NCI-H526 treated with DMSO at 0.1 percent for 48 hours (cell line): ENCODE measurements around the gene PALLD.

Experiments used
- DNase-seq: peaks from one replicate; lab custom pipeline; 2025; lab: John Stamatoyannopoulos, UW

Gene PALLD

DNA sequence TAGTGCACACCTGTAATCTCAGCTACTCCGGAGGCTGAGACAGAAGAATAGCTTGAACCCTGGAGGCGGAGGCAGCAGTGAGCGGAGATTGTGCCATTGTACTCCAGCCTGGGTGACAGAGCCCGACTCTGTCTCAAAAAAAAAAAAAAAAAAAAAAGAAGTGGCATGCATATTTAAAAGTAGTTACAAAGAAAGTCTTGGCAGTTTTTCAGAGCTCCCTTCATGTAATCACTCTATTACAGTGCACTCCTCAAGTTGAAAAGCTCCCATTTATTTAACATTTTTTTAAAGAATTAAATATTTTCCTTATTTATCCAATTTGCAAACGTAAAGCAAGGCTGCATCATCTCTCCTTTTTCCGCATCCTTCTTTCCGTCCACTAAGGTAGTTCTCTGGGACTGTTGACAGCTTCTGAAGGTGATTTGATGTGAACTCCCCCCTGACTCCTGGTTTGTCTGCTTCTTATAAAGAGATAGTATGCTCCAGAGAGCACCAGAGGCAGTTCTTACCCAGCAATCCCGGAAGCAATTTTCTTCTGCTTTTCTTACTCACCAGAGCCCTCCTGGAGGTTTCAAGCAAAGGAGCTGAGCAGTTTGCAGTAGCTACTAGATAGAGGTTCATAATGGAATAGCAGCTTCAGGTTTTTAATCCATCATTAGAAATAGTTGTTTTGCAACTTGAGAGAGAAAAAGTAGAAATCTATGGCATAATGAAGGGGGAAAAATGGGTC lies 151.0 kb downstream of the PALLD start:
- no peak for DNase-seq

DNA sequence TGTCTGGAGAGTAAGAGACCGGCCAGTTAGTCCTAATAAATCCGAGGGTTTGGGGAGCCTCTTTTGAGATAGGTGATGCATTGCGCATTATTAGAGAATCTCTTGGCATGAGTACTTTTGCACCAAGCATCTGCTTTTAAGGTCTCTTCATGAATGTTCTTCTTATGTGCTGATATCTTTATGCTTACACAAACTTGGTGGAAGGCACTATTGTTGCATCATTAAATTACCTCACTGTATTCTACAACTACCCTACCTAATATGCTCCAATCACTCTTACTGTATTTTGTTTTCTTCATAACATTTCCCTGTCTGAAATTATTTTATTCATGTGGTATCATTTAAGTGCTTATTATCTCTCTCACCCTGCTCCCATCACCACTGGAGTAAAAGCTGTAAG lies 151.6 kb downstream of the PALLD start:
- DNase-seq: no peak

DNA sequence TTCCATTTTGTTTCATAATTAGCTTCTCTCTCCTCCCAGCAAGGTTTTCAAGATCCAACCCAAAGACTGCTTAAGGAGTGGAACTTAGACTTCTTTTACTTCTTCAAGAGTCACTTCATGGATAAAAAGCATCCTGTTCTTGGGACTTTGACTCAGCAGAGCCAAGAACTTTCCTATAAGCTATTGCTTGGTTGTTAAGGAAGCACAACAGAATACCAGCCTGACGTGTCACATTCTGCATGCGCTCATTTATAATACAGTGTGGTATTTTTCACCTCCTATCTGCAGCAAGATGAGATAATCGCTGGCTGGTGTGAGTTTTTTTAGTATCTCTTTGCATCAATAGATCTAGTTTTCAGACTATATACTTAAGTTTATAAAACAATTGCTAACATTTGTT lies 152.1 kb downstream of the PALLD start:
- DNase-seq: no peak

DNA sequence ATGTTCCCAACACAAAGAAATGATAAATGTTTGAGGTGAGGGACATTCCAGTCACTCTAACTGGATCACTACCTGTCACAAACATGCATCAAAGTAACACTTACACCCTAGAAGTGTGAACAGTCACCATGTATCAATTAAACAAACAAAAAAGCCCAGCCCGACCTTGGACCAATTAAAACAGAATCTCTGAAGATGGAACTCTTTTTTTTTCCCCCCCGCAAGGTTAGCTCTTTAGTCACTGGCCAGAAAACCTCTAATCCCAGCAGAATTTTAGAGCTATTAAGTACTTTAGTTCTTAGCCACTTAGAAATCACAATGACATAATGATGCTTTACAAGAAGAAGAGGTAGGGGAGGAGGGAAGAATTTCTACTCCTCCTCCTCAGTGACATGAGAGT lies 154.5 kb downstream of the PALLD start:
- no peak for DNase-seq

DNA sequence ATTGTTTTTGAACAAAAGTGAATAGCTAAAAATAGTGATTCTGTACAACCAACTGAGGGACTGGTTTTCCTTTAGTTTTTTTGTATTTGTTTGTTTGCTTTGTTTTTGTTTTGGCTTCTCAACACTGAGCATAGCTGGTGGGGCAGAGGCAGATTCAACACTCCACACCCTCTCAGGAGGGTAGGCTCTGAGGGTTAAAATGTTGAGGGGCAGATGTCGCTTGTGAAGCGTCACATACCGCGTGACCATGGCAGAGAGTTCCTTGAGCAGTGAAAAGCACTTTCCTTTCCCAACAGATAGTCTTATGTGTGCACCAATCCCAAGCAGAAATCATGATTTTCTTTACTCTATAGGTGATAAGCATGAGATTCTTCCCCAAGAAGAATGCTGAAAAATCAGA lies 155.0 kb downstream of the PALLD start:
- DNase-seq: no peak

DNA sequence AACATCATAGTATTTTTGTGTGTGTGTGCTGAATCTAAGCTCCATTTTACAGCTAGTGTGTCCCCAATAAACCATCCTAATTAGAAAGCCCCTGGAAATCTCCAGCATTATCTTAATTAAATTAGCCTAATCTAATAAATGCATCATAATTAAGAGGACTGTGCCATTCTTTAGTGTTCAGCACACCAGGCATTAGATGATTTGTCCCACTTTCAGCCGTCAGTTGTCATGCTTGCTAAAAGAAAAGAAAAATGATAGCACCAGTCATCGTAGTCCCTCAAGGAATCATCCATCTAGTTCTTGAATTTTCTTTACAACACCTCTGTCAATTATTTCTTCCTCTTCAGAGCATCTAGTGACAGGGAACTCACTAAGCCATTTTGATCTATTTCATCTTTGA lies 155.9 kb downstream of the PALLD start:
- no peak for DNase-seq

DNA sequence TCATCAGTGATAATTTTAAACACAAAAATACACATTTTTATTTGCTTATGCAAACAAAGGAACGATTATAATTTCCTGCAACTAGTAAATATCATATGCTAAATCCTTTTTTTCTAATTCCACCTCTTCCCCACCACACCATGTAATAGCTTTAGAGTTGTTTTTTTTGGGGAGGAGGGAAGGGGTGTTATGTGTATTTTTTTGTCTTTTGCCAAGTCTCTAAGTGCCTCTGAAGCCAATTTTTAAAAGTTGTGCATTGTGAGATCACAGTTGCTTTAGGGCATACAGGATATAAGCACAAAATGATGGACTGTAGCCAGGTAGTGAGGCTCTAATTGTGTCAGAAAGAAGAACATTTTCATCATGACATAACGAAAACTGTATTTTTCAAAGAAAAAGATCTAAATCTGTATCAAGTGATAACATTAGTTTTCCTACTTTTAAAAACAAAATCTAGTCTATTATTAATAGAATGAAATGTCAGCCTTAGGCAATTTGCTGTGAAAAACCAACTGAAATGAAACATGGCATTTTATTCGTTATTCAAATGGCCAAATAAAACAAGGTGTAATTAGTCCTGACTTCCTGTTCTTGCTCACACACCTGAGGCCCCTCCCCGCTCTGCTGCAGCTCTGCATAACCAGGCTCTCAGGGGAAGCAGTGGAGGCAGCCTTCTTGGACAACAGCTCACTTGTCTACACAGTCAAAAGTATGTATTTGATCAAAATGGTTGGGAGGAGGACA lies 157.4 kb downstream of the PALLD start:
- peak; percentile 83 for DNase-seq

DNA sequence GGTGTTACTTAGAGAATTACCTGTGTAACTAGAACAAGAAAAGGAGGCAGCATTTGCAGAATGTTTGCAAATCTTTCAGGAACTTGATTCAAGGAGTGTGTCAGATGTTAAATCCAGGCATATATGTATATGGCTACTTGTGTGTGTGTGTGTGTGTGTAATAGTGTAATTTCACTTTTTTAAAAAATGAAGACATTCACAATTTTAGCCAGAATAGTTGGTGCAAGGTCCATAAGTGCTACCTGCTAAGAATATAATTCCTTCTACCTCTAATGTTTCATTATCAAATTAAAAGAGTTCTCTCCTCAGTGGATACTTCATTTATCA lies 158.0 kb downstream of the PALLD start:
- DNase-seq: no peak

DNA sequence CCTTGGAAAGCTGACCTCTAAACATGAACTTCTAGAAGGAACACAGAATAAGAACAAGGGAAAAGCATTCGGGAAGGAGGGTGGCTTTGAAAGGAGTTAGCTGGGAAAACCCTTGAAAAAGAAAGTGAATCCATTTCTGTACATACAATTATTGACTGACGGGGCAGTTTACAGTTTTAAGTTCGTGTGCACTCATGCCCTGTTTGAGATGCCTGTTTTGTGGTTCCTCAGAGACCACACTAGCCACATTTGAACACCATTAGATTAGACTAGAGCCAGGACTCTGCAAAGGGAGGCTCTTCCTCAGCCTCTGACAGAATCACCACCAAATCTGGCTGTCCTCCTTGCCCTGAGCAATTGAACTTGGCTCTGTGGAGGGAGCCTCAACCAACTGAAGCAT lies 158.3 kb downstream of the PALLD start:
- DNase-seq: no peak

DNA sequence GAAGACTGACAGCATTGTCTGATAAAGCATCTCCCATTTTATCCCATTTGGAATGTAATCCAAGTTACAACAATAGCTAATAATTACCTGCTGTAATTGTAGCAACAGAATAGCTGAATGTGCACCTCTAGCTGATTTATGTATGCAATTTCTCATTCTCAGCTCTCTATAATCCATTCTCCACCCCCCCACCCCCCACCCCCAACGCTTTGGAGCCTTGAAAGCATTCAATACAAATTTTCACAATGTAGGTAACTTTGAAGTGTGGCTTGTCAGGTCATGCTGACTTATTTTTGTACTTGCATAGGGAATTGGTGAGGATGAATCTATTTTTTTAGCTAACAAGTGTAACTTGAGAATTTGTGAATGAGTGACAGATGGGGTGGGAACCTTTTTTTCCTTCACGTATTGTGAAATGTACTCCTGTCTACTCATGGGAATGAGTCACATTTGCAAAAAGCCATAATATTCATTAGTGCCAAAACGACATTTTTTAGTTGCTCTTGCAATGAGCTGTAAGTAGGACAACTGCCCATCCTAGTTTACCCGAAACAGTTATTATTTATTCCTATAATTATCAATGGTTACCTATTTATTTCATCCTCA lies 159.3 kb downstream of the PALLD start:
- DNase-seq: no peak

DNA sequence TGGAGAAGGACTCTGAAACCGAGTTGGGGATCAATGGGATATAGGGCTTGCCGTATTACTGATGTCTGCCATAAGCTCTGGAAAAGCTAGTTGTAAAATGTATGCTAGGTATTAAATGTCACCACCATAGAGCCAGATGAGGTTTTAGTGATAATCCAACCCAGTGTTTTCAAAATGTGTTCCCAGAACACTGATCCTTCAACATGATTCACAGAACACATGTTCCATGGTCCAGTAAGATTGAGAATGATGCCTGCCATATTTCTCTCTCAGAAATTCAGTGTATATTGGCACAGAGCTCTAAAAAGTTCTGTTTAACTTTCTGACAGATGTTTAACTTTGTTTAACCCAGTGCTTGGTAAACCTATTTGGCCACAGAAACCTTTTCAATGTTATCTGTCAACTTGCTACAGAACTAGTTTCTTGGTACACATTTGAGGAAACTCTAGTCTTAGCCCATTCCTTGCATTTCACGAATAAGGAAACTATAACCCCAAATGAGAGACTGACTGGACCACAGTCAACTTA lies 160.2 kb downstream of the PALLD start:
- no peak for DNase-seq

DNA sequence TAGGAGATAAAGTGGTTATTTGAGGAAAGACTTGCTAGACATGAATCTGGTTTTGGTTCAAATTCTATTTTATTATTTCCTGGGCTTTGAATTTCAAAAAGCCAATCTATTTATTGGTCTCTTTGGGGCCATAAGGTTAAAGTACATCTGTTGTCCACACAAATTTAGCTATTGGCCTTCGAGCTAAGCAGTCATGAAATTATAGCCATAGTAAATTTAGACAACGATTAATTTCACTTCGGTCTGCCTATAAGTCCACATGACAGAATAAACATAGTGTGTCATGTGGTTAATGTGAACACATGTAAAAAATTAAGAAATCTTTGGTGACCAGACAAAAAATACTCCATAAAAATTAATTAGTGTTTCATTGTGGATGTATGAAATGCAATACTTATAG lies 161.9 kb downstream of the PALLD start:
- DNase-seq: no peak

DNA sequence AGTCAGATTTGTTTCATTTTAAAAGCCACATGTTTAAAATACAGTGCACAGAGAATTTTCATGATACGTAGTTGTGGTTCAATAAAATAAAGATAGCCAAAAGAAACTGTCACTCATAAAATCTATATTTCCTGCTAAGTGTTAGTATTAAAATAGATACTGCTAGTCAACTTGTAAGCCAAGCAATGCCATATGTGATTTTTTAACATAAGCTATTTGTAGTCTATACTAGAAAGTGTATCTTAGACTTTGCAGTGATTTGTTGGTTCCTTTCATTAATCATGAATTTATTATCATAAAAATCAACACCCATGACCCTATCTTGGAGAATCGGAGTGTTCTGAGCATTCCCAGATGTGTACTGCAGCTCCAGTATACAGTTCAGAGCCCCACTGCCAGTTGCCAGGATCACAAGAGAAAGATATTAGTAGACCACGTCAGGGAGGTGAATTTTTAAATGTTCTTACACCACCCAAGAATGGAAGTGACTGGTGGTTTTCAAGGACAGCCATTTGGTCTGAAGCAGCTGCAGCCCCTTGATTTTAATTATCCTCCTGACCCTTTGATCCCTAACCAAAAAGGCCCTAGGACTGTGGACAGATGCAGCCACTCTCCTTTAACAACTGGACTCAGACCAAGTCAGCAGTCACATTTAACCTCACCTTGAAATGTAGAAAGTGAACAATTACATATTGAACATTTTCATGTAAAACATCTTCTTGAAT lies 163.1 kb downstream of the PALLD start:
- DNase-seq: no peak

DNA sequence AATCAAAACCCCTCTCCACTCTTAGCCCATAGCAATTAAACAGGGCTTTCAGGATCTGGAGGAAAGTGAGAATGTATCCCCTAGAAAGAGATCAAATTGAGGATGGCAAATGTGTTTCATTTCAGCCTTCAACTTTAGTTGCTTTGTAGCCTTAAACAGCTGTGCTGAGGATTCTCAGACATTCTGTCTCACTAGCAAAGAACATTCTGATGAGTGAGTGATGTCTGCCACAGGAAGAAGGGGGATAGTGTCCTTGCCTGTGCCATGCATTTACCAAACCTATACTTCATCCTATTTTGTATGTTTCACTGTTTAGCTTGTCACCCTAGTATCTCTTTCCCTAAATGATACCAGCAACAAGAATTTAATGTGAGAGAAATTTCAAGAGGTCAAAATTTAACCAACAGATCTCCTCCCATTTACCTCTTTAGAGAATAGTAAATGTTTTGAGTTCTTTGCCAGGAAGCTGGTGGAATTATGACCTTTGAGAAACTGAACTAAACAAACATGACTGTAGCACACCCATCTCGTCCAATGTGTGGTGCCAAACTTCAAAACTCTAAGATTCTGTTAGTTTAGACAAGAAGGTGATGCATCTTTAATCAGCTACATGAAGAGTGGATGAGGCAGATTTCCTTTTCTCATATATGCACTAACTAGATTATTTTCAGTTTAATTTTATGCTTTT lies 165.6 kb downstream of the PALLD start:
- DNase-seq: no peak

DNA sequence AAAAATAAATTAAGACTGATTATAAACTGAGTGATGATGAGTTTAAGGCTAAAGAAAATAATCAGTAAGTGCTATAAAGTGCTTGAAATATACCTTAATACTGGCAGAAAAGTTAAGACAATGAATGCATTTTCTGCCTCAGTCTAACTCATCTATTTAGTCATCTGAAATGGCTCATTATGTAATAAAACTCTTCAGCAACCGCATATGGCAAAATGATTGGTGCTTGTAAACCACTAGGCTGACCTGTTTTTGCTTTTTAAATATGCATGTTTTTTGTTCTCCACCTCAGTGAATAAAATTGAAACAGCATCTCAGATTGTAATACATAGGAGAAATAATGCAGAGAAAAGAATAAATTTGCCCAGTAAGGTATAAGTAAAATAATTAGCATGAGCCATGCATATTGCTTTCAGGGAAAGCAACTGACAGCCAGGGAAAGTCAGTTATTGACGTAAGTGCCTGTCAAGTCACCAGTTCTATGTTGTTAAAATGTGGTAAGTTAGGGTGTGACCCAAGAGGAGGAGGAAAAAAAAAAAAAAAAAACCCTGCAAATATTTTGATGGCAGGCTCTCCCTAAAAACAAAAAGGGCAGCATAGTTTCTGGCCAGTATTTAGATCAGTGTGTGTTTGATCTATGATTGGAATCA lies 167.5 kb downstream of the PALLD start:
- DNase-seq: peak; percentile 5

DNA sequence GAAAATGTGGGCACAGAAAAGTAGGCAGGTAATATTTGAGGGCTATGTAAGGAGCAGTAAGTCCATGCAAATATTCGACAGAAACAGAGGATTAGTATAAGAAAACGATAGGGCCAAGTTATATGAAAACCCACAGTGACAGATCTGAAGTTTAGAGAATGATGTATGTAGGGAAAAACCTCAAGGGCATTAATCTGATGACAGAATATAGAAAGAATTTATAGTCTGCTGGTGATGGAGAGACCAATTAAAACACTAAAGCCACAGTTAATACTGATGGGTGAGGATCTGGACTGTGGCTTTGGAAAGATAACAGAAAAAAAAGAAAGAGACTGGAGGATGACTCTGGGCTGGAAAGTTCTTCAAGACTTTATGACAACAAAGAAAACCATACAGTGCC lies 169.7 kb downstream of the PALLD start:
- no peak for DNase-seq

DNA sequence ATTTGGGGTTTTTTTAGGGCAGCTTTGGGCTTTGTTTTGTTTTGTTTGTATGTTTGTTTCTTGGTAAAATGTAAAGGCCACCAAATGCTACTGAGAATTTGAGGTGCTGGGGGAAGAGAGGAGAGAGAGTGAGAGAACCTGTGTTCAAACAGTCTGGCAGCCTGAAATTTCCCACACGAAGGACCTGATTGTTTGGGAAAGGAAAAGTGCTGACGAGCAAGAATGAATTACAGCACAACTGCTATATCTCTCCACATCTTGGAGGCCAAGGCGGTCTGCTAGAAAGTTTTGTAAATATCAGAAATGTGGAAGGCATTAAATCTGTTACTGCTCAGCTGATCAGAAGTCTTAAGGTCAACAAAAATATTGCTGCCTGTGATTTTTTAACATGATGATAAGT lies 170.5 kb downstream of the PALLD start:
- no peak for DNase-seq

DNA sequence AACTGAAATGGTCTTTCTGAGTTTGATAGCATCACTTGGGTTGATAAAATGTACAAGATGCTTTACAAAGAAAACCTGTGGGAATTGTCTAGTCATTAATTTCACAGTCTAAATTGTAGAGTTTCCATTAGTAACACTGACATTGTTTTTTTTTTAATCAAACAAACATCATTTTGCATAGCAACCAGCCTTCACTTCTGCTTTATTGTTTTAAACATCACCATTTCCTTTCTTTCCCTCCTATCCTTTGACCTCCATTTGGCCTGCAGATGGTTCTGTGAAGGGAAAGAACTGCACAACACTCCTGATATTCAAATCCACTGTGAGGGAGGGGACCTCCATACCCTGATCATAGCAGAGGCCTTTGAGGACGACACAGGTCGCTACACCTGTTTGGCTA lies 171.1 kb downstream of the PALLD start:
- peak; percentile 70 for DNase-seq

DNA sequence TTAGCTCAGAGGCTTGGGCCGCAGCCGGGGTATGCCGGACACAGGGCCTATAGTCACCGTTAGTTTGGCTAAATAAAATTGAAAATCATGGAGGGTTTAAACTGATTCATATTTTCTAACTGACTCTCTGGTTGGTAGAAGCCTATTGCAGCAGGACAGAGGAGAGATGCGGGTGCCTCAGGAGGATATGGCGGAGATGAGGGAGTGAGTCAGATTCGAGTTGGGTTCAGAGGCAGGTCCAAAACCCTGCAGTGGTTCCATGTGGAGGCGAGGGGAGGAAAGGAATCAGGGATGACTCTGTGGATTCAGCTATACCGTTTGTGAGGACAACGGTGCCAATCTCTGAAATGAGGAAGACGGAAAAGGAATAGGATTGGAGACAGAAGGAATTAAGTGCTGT lies 176.6 kb downstream of the PALLD start:
- no peak for DNase-seq

DNA sequence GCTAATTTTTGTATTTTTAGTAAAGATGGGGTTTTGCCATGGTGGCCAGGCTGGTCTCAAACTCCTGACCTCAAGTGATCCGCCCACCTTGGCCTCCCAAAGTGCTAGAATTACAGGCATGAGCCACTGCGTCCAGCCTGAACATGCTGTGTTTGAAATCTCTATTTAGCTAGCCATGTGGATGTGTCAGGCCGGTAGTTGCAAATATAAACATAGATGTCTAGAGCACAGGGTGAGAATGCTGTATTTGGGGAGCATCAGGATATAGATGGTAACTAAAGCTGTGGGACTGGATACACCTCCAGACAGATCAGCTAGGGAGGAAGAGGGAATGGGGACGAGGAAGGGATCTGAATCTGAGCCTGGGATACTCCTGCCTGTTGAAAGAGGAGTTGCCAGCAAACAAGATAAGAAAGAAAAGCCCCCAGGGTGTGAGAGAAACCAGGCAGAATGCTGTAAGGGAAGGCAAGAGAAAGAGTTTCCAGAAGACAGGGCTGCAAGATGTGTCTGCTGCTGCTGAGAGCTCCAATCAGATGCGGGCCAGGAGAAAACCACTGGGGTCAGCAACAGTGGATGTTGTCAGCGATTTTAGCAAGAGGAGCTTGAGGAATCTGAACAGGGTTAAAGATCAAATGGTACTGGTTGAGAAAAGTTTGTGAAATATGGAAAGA lies 177.4 kb downstream of the PALLD start:
- no peak for DNase-seq

DNA sequence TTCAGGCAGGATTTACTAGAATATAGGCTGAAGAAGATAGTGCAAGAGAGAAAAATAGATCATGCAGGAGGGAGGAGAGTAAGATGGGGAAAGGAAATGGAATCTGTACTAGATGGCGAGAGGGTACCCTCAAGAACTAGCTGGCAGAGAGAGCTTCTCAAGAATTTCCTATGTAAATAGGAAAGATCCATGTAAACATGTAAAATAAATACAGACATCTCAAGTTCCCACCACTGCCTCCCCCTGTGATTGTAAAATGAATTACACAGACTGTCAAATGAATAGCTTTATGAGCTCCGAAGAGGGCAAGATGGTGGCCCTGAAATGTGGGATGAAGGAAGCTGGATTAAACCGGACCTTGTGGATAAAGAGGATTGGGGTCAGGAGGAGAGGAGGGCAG lies 178.0 kb downstream of the PALLD start:
- DNase-seq: no peak
